Spleen (tissue), 11 donors: ENCODE data around the gene SMIM10L2A. TPM values are rescaled to one million over a fixed set of nuclear protein-coding genes. Genes with fewer than 3 reads are reported as not detected.

ENCODE experiments used
- DNase-seq: peaks from one replicate; pipeline ENCODE4 v3.0.0-alpha.2; 2020
- H3K27ac ChIP-seq, 8 donors: fragments of 200-600 bp; sonication (generic) in 7 of 8; 1 replicate in 4 of 8; 2 replicates in 4 of 8; pipeline versions ENCODE4 v1.5.0 to v1.8.0; 2016 to 2021; ENCODE audit warnings: inconsistent platforms in 4 of 8, mild to moderate bottlenecking in 4 of 8, moderate library complexity in 1 of 8
- H3K27me3 ChIP-seq, 7 donors: fragments of 200-600 bp; sonication (generic) in 6 of 7; replicated peaks in 1 of 7; 1 replicate in 4 of 7; 2 replicates in 3 of 7; pipeline versions ENCODE4 v1.5.0 to v1.8.0; 2016 to 2021; ENCODE audit warnings: inconsistent platforms in 3 of 7, mild to moderate bottlenecking in 1 of 7
- H3K36me3 ChIP-seq, 6 donors: fragments of 200-600 bp; sonication (generic) in 5 of 6; 1 replicate in 4 of 6; 2 replicates in 2 of 6; pipeline versions ENCODE4 v1.5.0 to v1.8.0; 2016 to 2021; ENCODE audit warnings: inconsistent platforms in 2 of 6
- H3K4me1 ChIP-seq, 6 donors: fragments of 200-600 bp; sonication (generic) in 5 of 6; 1 replicate in 3 of 6; 2 replicates in 3 of 6; pipeline versions ENCODE4 v1.5.0 to v1.8.0; 2016 to 2021; ENCODE audit warnings: inconsistent platforms in 3 of 6
- H3K4me3 ChIP-seq, 8 donors: fragments of 200-600 bp; sonication (generic) in 7 of 8; 1 replicate in 4 of 8; 2 replicates in 4 of 8; pipeline versions ENCODE4 v1.5.0 to v1.8.0; 2016 to 2021; ENCODE audit warnings: inconsistent platforms in 4 of 8, mild to moderate bottlenecking in 4 of 8, moderate library complexity in 2 of 8
- H3K9me3 ChIP-seq, 8 donors: fragments of 200-600 bp; sonication (generic) in 7 of 8; 1 replicate in 4 of 8; 2 replicates in 4 of 8; pipeline versions ENCODE4 v1.5.0 to v1.8.0; 2016 to 2021; ENCODE audit warnings: inconsistent platforms in 4 of 8
- POLR2A ChIP-seq, 3 donors: fragments of 450-650 bp; IDR thresholded peaks; one replicate each; pipeline ENCODE4 v1.5.1; 2017; ENCODE audit warnings: antibody characterized with exemption in 3 of 3, mild to moderate bottlenecking in 1 of 3
- POLR2AphosphoS5 ChIP-seq, 3 donors: sonication (generic); formaldehyde crosslinking; IDR thresholded peaks; one replicate each; pipeline ENCODE4 v1.5.1; 2017; ENCODE audit warnings: antibody characterized with exemption in 3 of 3
- WGBS, 5 donors: extraction: QIAGEN DNeasy Blood & Tissue Kit in 3 of 5; methylation state at CpG; one replicate each; pipeline versions ENCODE4 v1.1.5 to v1.1.7; 2013 to 2018; 5-methylcytosine and 5-hydroxymethylcytosine counted together
- intact Hi-C: fragments of 100-400 bp; cut with DNase I; formaldehyde crosslinking; loops from one replicate; pipeline ENCODE4 v1.15.0; 2023; ENCODE audit warnings: low total_unique reads
- polyA plus RNA-seq, 3 donors: library from polyadenylated mRNA; stranded (reverse); fragments of 200-250 nt; gene quantifications; one replicate each; pipeline ENCODE4 v1.2.1, GENCODE V29; 2013
- total RNA-seq, 7 donors: library from RNA; depleted of rRNA in 3 of 7; stranded (reverse); fragments of >200 nt in 3 of 7; fragmentation: NEBNext Ultra II Directional in 4 of 7; extraction: Animal tissue kit (Norgen Biotek cat#: 25700) in 4 of 7; gene quantifications; one replicate each; pipeline versions ENCODE4 v1.1.0 to v1.2.1, GENCODE V29; 2016 to 2021
- TF ChIP-seq, protein P1 (sequence below), 11 experiments: fragments of 200-600 bp in 7 of 11; fragments of 450-650 bp in 4 of 11; sonication (generic) in 4 of 11; IDR thresholded peaks in 8 of 11; conservative IDR thresholded peaks in 3 of 11; 1 replicate in 7 of 11; 2 replicates in 4 of 11; pipeline versions ENCODE4 v1.4.0 to v1.8.0; 2016 to 2021; ENCODE audit warnings: antibody characterized with exemption in 11 of 11, inconsistent platforms in 4 of 11, mild to moderate bottlenecking in 1 of 11
- donor health status: healthy with polysubstance abuse.
- donor health status: DM: no; HTN: no; CAD: no; lungs with moderate emphysema.
- donor health status: DM: no; HTN: no; CAD: no.
- donor health status: Bipolar disorder and iron deficiency.
- donor health status: healthy.
- donor health status: DM: no; HTN: no; CAD: no.
- donor health status: DM: yes; HTN: yes; CAD: no.

SMIM10L2A gene
- total and polyA plus RNA-seq, 10 donors: 0.50 to 7.7 (median 2.9) TPM

DNA sequence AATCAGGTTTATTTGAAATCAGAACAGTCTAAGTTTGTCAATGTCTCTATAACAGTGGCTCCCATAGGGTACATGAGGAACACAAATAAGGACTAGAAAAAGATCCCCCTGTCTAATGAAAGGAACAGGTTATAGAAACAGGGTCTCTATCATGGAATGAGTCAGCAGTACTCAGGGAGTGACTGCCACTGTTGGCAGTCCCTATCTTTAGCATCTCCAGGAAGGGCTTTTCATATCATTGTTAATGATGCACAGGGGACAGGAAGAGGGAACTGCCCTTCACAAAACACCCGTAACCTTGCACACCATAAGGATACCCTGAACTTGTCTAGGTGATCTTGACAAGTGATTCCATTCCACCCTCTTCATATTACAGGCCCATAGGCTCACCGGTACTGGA, 38.5 kb upstream of the SMIM10L2A start:
- Histone ChIP-seq H3K9me3 (no peaks in the 10 kb centered on the region), H3K27ac (peak overlapping the region in 3 of 8 donors; percentile 15 to 50 (median 50)), H3K36me3 (no peaks in the 10 kb centered on the region), H3K27me3 (no peaks in the 10 kb centered on the region), H3K4me3 (no peak overlapping the region), H3K4me1 (peaks cover 0 to 14% (median 0%) of the 10 kb centered on the region in 6 donors)
- intact Hi-C loops: no loop called here
- no peak for TF ChIP-seq POLR2AphosphoS5 (IDR thresholded peaks at IDR 0.05)
- TF ChIP-seq, protein P1, sequence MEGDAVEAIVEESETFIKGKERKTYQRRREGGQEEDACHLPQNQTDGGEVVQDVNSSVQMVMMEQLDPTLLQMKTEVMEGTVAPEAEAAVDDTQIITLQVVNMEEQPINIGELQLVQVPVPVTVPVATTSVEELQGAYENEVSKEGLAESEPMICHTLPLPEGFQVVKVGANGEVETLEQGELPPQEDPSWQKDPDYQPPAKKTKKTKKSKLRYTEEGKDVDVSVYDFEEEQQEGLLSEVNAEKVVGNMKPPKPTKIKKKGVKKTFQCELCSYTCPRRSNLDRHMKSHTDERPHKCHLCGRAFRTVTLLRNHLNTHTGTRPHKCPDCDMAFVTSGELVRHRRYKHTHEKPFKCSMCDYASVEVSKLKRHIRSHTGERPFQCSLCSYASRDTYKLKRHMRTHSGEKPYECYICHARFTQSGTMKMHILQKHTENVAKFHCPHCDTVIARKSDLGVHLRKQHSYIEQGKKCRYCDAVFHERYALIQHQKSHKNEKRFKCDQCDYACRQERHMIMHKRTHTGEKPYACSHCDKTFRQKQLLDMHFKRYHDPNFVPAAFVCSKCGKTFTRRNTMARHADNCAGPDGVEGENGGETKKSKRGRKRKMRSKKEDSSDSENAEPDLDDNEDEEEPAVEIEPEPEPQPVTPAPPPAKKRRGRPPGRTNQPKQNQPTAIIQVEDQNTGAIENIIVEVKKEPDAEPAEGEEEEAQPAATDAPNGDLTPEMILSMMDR (IDR thresholded peaks at IDR 0.05 in 8 of 11, conservative IDR thresholded peaks at IDR 0.05 in 3 of 11): no peak
- TF ChIP-seq POLR2A (IDR thresholded peaks at IDR 0.05): no peak
- WGBS, 5 donors: 53 to 73% (median 63%) methylated on average over 2 of the region's 2 CpGs
- DNase-seq: no peak

DNA sequence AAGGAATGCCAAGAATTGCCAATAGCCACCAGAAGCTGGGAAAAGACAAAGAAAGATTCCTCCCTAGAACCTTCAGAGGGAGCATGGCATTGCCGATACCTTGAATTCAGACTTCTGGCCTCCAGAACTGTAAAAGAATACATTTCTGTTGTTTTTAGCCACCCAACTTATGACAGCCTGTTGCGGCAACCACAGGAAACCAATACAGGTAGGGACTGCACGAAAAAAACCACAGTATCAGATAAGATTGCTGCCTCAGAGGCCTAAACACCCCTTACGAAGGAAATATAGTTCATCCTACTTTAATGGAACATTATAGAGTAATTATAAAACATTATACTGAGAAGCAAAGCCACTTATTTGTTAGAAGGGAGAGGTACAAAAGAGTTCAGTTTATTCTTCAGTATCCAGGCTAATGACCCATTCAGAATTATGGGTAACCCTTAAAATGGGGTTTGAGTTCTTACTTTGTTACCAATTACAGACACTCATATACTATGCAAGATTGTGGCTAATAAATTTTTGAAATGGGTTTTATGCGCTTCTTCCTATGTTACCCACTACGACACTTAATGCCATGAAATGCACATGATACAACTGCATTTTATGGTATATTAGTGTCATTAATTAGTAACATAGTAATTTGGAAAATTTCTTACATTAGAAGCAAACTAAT, 37.4 kb upstream of the SMIM10L2A start:
- TF ChIP-seq, protein P1 (IDR thresholded peaks at IDR 0.05 in 8 of 11, conservative IDR thresholded peaks at IDR 0.05 in 3 of 11): no peak
- TF ChIP-seq POLR2AphosphoS5 (IDR thresholded peaks at IDR 0.05) (no peak), POLR2A (IDR thresholded peaks at IDR 0.05) (no peak)
- intact Hi-C loops: no loop called here
- no peaks in the 10 kb centered on the region for H3K36me3 ChIP-seq
- H3K9me3 ChIP-seq: no peaks in the 10 kb centered on the region
- H3K4me3 ChIP-seq: no peak overlapping the region
- H3K27ac ChIP-seq: peak overlapping the region in 1 of 8 donors; percentile 50
- DNase-seq: no peak
- H3K27me3 ChIP-seq: no peaks in the 10 kb centered on the region
- 38 to 70% (median 59%) methylated on average over 6 of the region's 6 CpGs for WGBS, 5 donors
- H3K4me1 ChIP-seq: peaks cover 0 to 14% (median 0%) of the 10 kb centered on the region in 6 donors

DNA sequence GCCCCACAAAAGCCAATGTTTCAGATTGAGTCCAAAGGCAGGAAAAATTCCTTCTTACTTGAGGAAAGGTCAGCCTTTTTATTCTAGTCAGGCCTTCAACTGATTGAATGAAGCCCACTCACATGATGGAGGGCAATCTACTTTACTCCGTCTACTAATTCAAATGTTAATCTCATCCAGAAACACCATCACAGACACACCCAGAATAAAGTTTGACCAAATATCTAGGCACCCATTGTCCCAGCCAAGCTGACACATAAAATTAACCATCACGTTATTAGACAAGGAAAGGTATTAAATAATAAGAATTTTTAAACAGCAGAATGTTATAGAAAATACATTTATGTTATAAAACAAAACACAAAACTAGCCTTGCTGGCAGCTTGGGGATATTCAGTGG, 32.9 kb upstream of the SMIM10L2A start:
- no peaks in the 10 kb centered on the region for H3K9me3 ChIP-seq
- H3K4me1 ChIP-seq: peaks cover 0 to 4% (median 0%) of the 10 kb centered on the region in 6 donors
- H3K4me3 ChIP-seq: no peak overlapping the region
- intact Hi-C loops: no loop called here
- no peaks in the 10 kb centered on the region for H3K36me3 ChIP-seq
- 62 to 100% (median 79%) methylated on average over 2 of the region's 2 CpGs for WGBS, 5 donors
- no peaks in the 10 kb centered on the region for H3K27me3 ChIP-seq
- TF ChIP-seq, protein P1 (IDR thresholded peaks at IDR 0.05 in 8 of 11, conservative IDR thresholded peaks at IDR 0.05 in 3 of 11): no peak
- TF ChIP-seq POLR2AphosphoS5 (IDR thresholded peaks at IDR 0.05) (no peak), POLR2A (IDR thresholded peaks at IDR 0.05) (no peak)
- no peak overlapping the region for H3K27ac ChIP-seq
- no peak for DNase-seq

DNA sequence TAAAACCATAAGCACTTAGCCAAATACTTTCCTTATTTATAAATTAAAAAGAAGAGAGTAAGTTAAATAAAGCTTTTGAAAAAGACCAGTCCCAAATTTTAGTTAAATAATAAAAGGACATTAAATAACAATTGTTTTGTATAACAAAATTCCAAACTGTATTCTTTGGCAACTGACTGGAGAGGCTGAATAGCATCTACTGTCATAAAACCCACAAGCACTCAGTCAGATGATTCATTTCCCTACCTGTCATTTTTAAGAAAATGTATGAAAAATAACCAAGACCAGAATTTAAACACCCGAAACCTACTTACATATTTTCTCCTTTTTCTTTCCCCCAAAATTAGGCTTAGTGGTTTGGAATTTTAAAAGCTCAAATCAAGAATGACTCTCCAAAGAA, 32.5 kb upstream of the SMIM10L2A start:
- Histone ChIP-seq H3K9me3 (no peaks in the 10 kb centered on the region), H3K4me1 (no peaks in the 10 kb centered on the region), H3K36me3 (no peaks in the 10 kb centered on the region), H3K4me3 (no peak overlapping the region), H3K27me3 (no peaks in the 10 kb centered on the region), H3K27ac (no peak overlapping the region)
- no peak for TF ChIP-seq POLR2A (IDR thresholded peaks at IDR 0.05)
- TF ChIP-seq, protein P1 (IDR thresholded peaks at IDR 0.05 in 8 of 11, conservative IDR thresholded peaks at IDR 0.05 in 3 of 11): no peak
- no peak for TF ChIP-seq POLR2AphosphoS5 (IDR thresholded peaks at IDR 0.05)
- 53 to 64% (median 63%) methylated on average over 1 of the region's 1 CpG for WGBS, 5 donors
- no peak for DNase-seq
- intact Hi-C loops: no loop called here
